Fibroblast of peridontal ligament (primary cell): ENCODE results near the gene PIK3AP1.
A peak's percentile ranks its signal among the peaks of the same experiment; 100 is the strongest.

ENCODE experiments used
- DNase-seq: peaks from one replicate; pipeline ENCODE4 v3.0.0-alpha.2; 2010; ENCODE audit errors: extremely low read depth

Gene PIK3AP1

GRCh38 chr10:96612055-96612830 is 108.1 kb downstream of the PIK3AP1 start:
- no peak for DNase-seq

GRCh38 chr10:96610817-96611216 is 109.5 kb downstream of the PIK3AP1 start:
- no peak for DNase-seq

GRCh38 chr10:96609510-96609909 is 110.8 kb downstream of the PIK3AP1 start:
- no peak for DNase-seq

GRCh38 chr10:96608805-96609204 is 111.5 kb downstream of the PIK3AP1 start:
- DNase-seq = no peak

- DNase-seq = no peak
Measured at GRCh38 chr10:96608262-96608661, 112.1 kb downstream of the PIK3AP1 start.

- no peak for DNase-seq
Measured at GRCh38 chr10:96606946-96607345, 113.4 kb downstream of the PIK3AP1 start.

- DNase-seq = no peak
Measured at GRCh38 chr10:96606216-96606615, 114.1 kb downstream of the PIK3AP1 start.

- DNase-seq = no peak
Measured at GRCh38 chr10:96600337-96600736, 120.0 kb downstream of the PIK3AP1 start.

- no peak for DNase-seq
Measured at GRCh38 chr10:96598846-96599245, 121.5 kb downstream of the PIK3AP1 start.

GRCh38 chr10:96596422-96597407 is 123.6 kb downstream of the PIK3AP1 start:
- no peak for DNase-seq

GRCh38 chr10:96595741-96596140 is 124.6 kb downstream of the PIK3AP1 start:
- DNase-seq = no peak

GRCh38 chr10:96591946-96592345 is 128.4 kb downstream of the PIK3AP1 start:
- no peak for DNase-seq

GRCh38 chr10:96588616-96589419 is 131.5 kb downstream of the PIK3AP1 start:
- no peak for DNase-seq

GRCh38 chr10:96588060-96588554 is 132.2 kb downstream of the PIK3AP1 start:
- no peak for DNase-seq

- peak; percentile 84 for DNase-seq
Measured at GRCh38 chr10:96587264-96588059, 132.9 kb downstream of the PIK3AP1 start.

GRCh38 chr10:96586419-96587263 is 133.7 kb downstream of the PIK3AP1 start, which contains the start of gene TM9SF3:
Gene TM9SF3, minus strand, starts transcription at chr10:96587012. Its CDS starts 177 bp downstream, at chr10:96586835.
- DNase-seq = peak; percentile 76

GRCh38 chr10:96585736-96586418 is 134.4 kb downstream of the PIK3AP1 start:
- DNase-seq = peak; percentile 25

GRCh38 chr10:96584474-96584873 is 135.8 kb downstream of the PIK3AP1 start:
- no peak for DNase-seq

- no peak for DNase-seq
Measured at GRCh38 chr10:96584035-96584434, 136.3 kb downstream of the PIK3AP1 start.
